Peyer's patch (tissue), 4 donors: Measurements from ENCODE around the gene HSPB8. TPM values are rescaled to one million over a fixed set of nuclear protein-coding genes. Genes with fewer than 3 reads are reported as not detected.
A peak's percentile ranks its signal among the peaks of the same experiment; 100 is the strongest.

ENCODE experiments used
- DNase-seq, 3 donors: peaks; one replicate each; pipeline ENCODE4 v3.0.0-alpha.2; 2017 to 2019
- H3K27ac ChIP-seq, 4 donors: fragments of 200-600 bp; sonication (generic); one replicate each; pipeline ENCODE4 v1.5.1; 2016 to 2019
- H3K27me3 ChIP-seq, 2 donors: fragments of 200-600 bp; sonication (generic); one replicate each; pipeline ENCODE4 v1.5.1; 2019
- H3K36me3 ChIP-seq, 3 donors: fragments of 200-600 bp; sonication (generic); one replicate each; pipeline ENCODE4 v1.5.1; 2016 to 2019
- H3K4me1 ChIP-seq, 4 donors: fragments of 200-600 bp; sonication (generic); one replicate each; pipeline ENCODE4 v1.5.1; 2016 to 2019
- H3K4me3 ChIP-seq, 4 donors: fragments of 200-600 bp; sonication (generic); 1 replicate in 3 of 4; 2 replicates in 1 of 4; pipeline ENCODE4 v1.5.1; 2016 to 2019; ENCODE audit warnings: mild to moderate bottlenecking in 1 of 4
- H3K9me3 ChIP-seq, 4 donors: fragments of 200-600 bp; sonication (generic); one replicate each; pipeline ENCODE4 v1.5.1; 2016 to 2019; ENCODE audit warnings: mild to moderate bottlenecking in 1 of 4
- POLR2A ChIP-seq, 2 donors: fragments of 450-650 bp; IDR thresholded peaks; one replicate each; pipeline ENCODE4 v1.5.1; 2017; ENCODE audit warnings: antibody characterized with exemption in 2 of 2, mild to moderate bottlenecking in 2 of 2, moderate library complexity in 2 of 2
- total RNA-seq, 4 donors: library from RNA; depleted of rRNA; stranded (reverse); fragments of >200 nt; gene quantifications; one replicate each; pipeline ENCODE4 v1.1.0, GENCODE V29; 2016
- TF ChIP-seq, protein P1 (sequence below), 6 experiments: fragments of 450-650 bp in 4 of 6; fragments of 200-600 bp in 2 of 6; sonication (generic) in 1 of 6; IDR thresholded peaks; one replicate each; pipeline ENCODE4 v1.5.1; 2017 to 2019; ENCODE audit warnings: antibody characterized with exemption in 6 of 6, mild to moderate bottlenecking in 3 of 6, moderate library complexity in 1 of 6

Gene HSPB8
- total RNA-seq, 4 donors from 2014 or later: 3.7 to 20.6 (median 8.4) TPM

DNA sequence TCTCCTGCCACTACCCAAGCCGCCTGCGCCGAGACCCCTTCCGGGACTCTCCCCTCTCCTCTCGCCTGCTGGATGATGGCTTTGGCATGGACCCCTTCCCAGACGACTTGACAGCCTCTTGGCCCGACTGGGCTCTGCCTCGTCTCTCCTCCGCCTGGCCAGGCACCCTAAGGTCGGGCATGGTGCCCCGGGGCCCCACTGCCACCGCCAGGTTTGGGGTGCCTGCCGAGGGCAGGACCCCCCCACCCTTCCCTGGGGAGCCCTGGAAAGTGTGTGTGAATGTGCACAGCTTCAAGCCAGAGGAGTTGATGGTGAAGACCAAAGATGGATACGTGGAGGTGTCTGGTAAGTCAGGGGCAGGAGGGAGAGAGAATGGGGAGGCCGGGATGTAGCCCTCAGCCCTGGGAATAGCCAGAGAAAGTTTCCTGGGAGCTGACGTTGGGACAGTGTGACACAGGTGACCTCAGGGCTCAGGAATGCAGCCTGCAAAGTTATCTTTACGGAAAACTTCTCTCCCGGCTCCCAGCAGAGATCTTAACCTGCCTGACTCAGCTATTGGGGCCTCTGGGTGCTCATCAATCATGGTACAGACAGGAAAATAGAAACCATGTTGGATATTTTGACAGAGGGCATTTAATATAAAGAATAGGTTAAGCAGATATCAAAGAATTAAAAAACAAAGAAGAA, 747 bp downstream of the HSPB8 start:
- Histone ChIP-seq H3K9me3 (no peaks in the 10 kb centered on the region), H3K4me1 (no peaks in the 10 kb centered on the region), H3K36me3 (no peaks in the 10 kb centered on the region), H3K27me3 (no peaks in the 10 kb centered on the region), H3K27ac (peak overlapping the region; percentile 55 to 88 (median 70)), H3K4me3 (peak overlapping the region; percentile 31 to 56 (median 39))
- DNase-seq: no peak
- no peak for TF ChIP-seq POLR2A (IDR thresholded peaks at IDR 0.05)
- TF ChIP-seq, protein P1, sequence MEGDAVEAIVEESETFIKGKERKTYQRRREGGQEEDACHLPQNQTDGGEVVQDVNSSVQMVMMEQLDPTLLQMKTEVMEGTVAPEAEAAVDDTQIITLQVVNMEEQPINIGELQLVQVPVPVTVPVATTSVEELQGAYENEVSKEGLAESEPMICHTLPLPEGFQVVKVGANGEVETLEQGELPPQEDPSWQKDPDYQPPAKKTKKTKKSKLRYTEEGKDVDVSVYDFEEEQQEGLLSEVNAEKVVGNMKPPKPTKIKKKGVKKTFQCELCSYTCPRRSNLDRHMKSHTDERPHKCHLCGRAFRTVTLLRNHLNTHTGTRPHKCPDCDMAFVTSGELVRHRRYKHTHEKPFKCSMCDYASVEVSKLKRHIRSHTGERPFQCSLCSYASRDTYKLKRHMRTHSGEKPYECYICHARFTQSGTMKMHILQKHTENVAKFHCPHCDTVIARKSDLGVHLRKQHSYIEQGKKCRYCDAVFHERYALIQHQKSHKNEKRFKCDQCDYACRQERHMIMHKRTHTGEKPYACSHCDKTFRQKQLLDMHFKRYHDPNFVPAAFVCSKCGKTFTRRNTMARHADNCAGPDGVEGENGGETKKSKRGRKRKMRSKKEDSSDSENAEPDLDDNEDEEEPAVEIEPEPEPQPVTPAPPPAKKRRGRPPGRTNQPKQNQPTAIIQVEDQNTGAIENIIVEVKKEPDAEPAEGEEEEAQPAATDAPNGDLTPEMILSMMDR (IDR thresholded peaks at IDR 0.05): no peak

DNA sequence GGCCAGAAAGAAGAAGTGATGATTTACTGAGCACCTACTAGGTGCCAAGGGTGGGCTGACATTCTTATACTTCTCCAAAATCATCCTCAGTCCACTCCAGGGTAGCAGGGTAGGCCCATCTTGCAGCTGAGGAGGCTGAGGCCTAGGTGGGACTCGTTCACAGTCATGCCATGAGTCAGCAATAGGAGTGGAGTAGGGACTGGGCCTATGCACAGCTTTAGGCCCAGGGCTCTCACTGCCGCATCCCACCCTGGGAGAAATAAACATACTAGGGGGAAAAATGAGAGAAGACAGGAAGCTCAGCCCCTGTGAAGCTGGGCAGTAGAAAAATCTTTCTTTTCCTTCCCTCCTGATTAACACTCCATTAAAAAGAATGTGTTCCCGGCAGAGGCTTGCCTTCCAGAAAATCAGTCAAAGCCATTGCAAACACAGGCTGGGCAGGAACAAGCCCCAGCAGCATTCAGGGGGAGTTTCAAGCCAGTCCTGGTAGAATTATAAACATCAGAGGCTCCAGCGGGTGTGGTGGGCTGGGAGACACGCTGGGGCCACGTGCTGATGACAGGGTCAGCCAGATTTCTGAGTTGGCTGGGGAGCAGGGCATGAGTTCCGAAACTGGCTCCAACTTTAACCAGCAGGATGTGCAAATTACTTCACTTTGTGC, 1.8 kb downstream of the HSPB8 start:
- TF ChIP-seq POLR2A (IDR thresholded peaks at IDR 0.05): no peak
- TF ChIP-seq, protein P1 (IDR thresholded peaks at IDR 0.05): no peak
- peak overlapping the region; percentile 9 to 56 (median 36) for H3K4me3 ChIP-seq
- H3K36me3 ChIP-seq: no peaks in the 10 kb centered on the region
- H3K4me1 ChIP-seq: no peaks in the 10 kb centered on the region
- peak in 1 of 3 donors; percentile 64 for DNase-seq
- peak overlapping the region; percentile 55 to 88 (median 70) for H3K27ac ChIP-seq
- H3K9me3 ChIP-seq: no peaks in the 10 kb centered on the region
- no peaks in the 10 kb centered on the region for H3K27me3 ChIP-seq

DNA sequence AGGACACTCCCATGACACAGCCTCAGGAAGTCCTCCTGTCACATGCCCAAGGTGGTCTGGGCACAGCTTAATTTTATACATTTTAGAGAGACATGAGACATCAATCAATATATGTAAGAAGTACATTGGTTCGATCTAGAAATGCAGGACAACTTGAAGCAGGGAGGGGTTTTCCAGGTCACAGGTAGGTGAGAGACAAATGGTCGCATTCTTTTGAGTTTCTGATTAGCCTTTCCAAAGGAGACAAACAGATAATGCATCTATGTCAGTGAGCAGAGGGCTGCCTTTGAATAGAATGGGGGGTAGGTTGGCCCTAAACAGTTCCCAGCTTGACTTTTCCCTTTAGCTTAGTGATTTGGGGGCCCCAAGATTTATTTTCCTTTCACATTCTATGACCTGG, 2.5 kb downstream of the HSPB8 start:
- peak overlapping the region in 1 of 4 donors; percentile 56 for H3K4me3 ChIP-seq
- peak overlapping the region in 3 of 4 donors; percentile 11 to 88 (median 78) for H3K27ac ChIP-seq
- TF ChIP-seq, protein P1 (IDR thresholded peaks at IDR 0.05): no peak
- no peak for TF ChIP-seq POLR2A (IDR thresholded peaks at IDR 0.05)
- DNase-seq: no peak
- no peaks in the 10 kb centered on the region for H3K36me3 ChIP-seq
- no peaks in the 10 kb centered on the region for H3K4me1 ChIP-seq
- H3K9me3 ChIP-seq: no peaks in the 10 kb centered on the region
- no peaks in the 10 kb centered on the region for H3K27me3 ChIP-seq

DNA sequence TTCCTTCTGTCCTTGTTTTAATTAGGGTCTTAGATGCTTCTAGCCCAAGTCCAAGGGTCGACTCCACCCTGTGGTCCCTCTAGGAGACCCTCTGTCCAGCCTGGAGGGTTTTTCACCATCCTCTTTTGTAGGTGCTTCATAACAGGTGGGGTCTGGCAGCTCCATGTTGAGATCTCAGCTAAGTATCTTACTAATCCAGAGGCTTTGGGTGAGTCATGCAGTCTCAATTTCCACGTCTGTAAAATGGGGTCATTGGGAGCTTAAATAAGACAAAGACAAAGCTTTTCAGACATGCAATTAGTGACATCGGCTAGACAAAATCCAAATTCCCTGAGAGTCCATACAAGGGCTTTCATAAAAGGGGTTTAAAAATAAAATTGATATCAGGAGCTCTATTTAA, 3.2 kb downstream of the HSPB8 start:
- Histone ChIP-seq H3K27ac (peak overlapping the region in 2 of 4 donors; percentile 11 to 88), H3K4me3 (peak overlapping the region in 1 of 4 donors; percentile 56), H3K27me3 (no peaks in the 10 kb centered on the region), H3K9me3 (no peaks in the 10 kb centered on the region), H3K36me3 (no peaks in the 10 kb centered on the region), H3K4me1 (no peaks in the 10 kb centered on the region)
- TF ChIP-seq, protein P1 (IDR thresholded peaks at IDR 0.05): no peak
- no peak for TF ChIP-seq POLR2A (IDR thresholded peaks at IDR 0.05)
- DNase-seq: no peak

DNA sequence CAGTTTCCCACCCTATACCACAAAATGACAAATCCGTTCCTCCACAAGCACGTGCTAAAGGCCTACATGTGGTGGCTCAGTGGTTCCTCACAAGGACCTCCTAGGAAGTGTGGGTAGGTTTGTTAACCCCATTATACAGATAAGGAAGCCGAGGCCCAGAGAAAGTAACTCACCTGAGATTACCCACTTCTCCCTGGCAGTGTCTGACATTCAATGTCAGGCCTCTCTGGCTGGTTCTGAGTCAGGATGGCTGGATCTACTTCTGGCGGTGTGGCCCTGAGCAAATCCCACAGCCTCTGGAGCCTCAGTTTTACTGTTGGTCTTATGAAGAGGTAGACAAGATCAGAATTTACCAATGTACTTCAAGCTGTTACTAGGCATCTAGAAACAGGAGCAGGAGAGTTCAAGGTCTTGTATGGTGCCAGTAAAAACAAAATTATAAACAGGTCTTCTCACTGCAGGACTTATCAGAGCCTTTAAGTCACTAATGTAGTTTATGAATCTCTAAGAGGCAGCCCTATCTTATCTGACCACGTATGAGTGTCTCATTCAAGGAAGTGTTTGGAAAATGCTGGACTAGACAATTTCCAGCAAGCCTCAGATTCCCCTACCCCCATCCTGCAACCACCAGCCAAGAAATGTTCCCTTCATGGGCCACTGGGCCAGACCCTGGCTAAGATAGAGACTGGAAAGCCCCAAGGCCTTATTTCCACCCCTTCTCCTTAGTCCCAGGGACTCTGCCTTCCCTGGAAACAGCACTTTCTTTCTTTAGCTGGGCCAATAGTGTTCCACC, 4.2 kb downstream of the HSPB8 start:
- Histone ChIP-seq H3K27me3 (no peaks in the 10 kb centered on the region), H3K4me1 (no peaks in the 10 kb centered on the region), H3K36me3 (no peaks in the 10 kb centered on the region), H3K4me3 (no peak overlapping the region), H3K9me3 (no peaks in the 10 kb centered on the region), H3K27ac (peak overlapping the region in 1 of 4 donors; percentile 88)
- TF ChIP-seq, protein P1 (IDR thresholded peaks at IDR 0.05): no peak
- TF ChIP-seq POLR2A (IDR thresholded peaks at IDR 0.05): no peak
- DNase-seq: no peak
